ENCODE measurements around the gene INHBE. TPM values are rescaled to one million over a fixed set of nuclear protein-coding genes. Genes with fewer than 3 reads are reported as not detected.

INHBE gene
- polyA plus RNA-seq, 3 donors = not detected

GRCh38 chr12:57430112-57430930 lies 24.8 kb upstream of the INHBE start:
- Histone ChIP-seq H2AFZ (ENCODE audit: insufficient read depth, low read depth, low read length, poor library complexity, severe bottlenecking) (peak overlapping the region; percentile 90), H3K4me2 (replicated peaks; ENCODE audit: extremely low read depth, low read length, poor library complexity, severe bottlenecking) (peak overlapping the region; percentile 81), H3K4me3 (replicated peaks in 1 of 3; ENCODE audit: low read depth in 2 of 3, low read length in 3 of 3) (peak overlapping the region; percentile 60 to 82 (median 82)), H3K9ac (ENCODE audit: insufficient read depth, low read length, poor library complexity, severe bottlenecking) (peak overlapping the region; percentile 84), H3K9me3 (replicated peaks in 1 of 2; ENCODE audit: control insufficient read depth in 1 of 2, insufficient read depth in 1 of 2, low read length in 2 of 2) (no peaks in the 10 kb centered on the region), H3K4me1 (ENCODE audit: control insufficient read depth in 1 of 2, insufficient read depth in 2 of 2, low read length in 2 of 2) (peaks cover 15 to 21% of the 10 kb centered on the region in 2 donors), H3K36me3 (replicated peaks in 1 of 2; ENCODE audit: control insufficient read depth in 1 of 2, insufficient read depth in 2 of 2, low read length in 2 of 2) (peaks cover 0 to 2% of the 10 kb centered on the region in 2 donors), H4K20me1 (ENCODE audit: insufficient read depth, low read length) (peaks cover 3% of the 10 kb centered on the region), H3K27me3 (ENCODE audit: control insufficient read depth in 2 of 2, insufficient read depth in 2 of 2, low read length in 2 of 2) (no peaks in the 10 kb centered on the region), H3K79me2 (ENCODE audit: insufficient read depth, low read length) (peaks cover 43% of the 10 kb centered on the region), H3K27ac (ENCODE audit: low read depth in 1 of 2, low read length in 2 of 2) (peak overlapping the region; percentile 71 to 99)
- Mint-ChIP-seq H3K4me1 (peaks cover 26% of the 10 kb centered on the region), H3K36me3 (peaks cover 7 to 10% of the 10 kb centered on the region in 2 donors), H3K4me3 (peak overlapping the region; percentile 89 to 99), H3K27me3 (ENCODE audit: low read depth in 3 of 3) (no peaks in the 10 kb centered on the region), H3K27ac (peak overlapping the region; percentile 97 to 99 (median 99)), H3K9me3 (peaks cover 0 to 1% (median 0%) of the 10 kb centered on the region in 7 donors)
- TF ChIP-seq, protein P1, sequence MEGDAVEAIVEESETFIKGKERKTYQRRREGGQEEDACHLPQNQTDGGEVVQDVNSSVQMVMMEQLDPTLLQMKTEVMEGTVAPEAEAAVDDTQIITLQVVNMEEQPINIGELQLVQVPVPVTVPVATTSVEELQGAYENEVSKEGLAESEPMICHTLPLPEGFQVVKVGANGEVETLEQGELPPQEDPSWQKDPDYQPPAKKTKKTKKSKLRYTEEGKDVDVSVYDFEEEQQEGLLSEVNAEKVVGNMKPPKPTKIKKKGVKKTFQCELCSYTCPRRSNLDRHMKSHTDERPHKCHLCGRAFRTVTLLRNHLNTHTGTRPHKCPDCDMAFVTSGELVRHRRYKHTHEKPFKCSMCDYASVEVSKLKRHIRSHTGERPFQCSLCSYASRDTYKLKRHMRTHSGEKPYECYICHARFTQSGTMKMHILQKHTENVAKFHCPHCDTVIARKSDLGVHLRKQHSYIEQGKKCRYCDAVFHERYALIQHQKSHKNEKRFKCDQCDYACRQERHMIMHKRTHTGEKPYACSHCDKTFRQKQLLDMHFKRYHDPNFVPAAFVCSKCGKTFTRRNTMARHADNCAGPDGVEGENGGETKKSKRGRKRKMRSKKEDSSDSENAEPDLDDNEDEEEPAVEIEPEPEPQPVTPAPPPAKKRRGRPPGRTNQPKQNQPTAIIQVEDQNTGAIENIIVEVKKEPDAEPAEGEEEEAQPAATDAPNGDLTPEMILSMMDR (IDR thresholded peaks at IDR 0.05) = peak; percentile 19
- under 1% methylated on average over 56 of the region's 74 CpGs for WGBS (ENCODE audit: insufficient coverage)
- intact Hi-C loops (cut with micrococcal nuclease) = no loop called here
- DNase-seq = peak in 1 of 3 donors; percentile 30

- H3K27me3 ChIP-seq (ENCODE audit: control insufficient read depth in 2 of 2, insufficient read depth in 2 of 2, low read length in 2 of 2) = no peaks in the 10 kb centered on the region
- TF ChIP-seq, protein P1 (IDR thresholded peaks at IDR 0.05) = no peak
- 0% methylated on average over 19 of the region's 41 CpGs for WGBS (ENCODE audit: insufficient coverage)
- Mint-ChIP-seq H3K36me3 (peaks cover 3% of the 10 kb centered on the region in 2 donors), H3K4me1 (peaks cover 29% of the 10 kb centered on the region), H3K27me3 (ENCODE audit: low read depth in 3 of 3) (no peaks in the 10 kb centered on the region), H3K4me3 (peak within 1 kb of the TSS; percentile 89 to 99), H3K27ac (peak within 1 kb of the TSS; percentile 97 to 99 (median 99)), H3K9me3 (peaks cover 0 to 1% (median 0%) of the 10 kb centered on the region in 7 donors)
- peak within 1 kb of the TSS; percentile 81 for H3K4me2 ChIP-seq (replicated peaks; ENCODE audit: extremely low read depth, low read length, poor library complexity, severe bottlenecking)
- peak within 1 kb of the TSS; percentile 71 to 99 for H3K27ac ChIP-seq (ENCODE audit: low read depth in 1 of 2, low read length in 2 of 2)
- peaks cover 36% of the 10 kb centered on the region for H3K79me2 ChIP-seq (ENCODE audit: insufficient read depth, low read length)
- DNase-seq = peak; percentile 96 to 98 (median 97)
- H3K4me3 ChIP-seq (replicated peaks in 1 of 3; ENCODE audit: low read depth in 2 of 3, low read length in 3 of 3) = peak within 1 kb of the TSS; percentile 60 to 82 (median 82)
- peaks cover 15 to 21% of the 10 kb centered on the region in 2 donors for H3K4me1 ChIP-seq (ENCODE audit: control insufficient read depth in 1 of 2, insufficient read depth in 2 of 2, low read length in 2 of 2)
- H2AFZ ChIP-seq (ENCODE audit: insufficient read depth, low read depth, low read length, poor library complexity, severe bottlenecking) = peak within 1 kb of the TSS; percentile 90
- peak within 1 kb of the TSS; percentile 84 for H3K9ac ChIP-seq (ENCODE audit: insufficient read depth, low read length, poor library complexity, severe bottlenecking)
- H4K20me1 ChIP-seq (ENCODE audit: insufficient read depth, low read length) = no peaks in the 10 kb centered on the region
- H3K9me3 ChIP-seq (replicated peaks in 1 of 2; ENCODE audit: control insufficient read depth in 1 of 2, insufficient read depth in 1 of 2, low read length in 2 of 2) = no peaks in the 10 kb centered on the region
- no peaks in the 10 kb centered on the region for H3K36me3 ChIP-seq (replicated peaks in 1 of 2; ENCODE audit: control insufficient read depth in 1 of 2, insufficient read depth in 2 of 2, low read length in 2 of 2)
- intact Hi-C loops (cut with micrococcal nuclease) = no loop called here
Observed at GRCh38 chr12:57430931-57431566, 24.1 kb upstream of the INHBE start, which contains the start of gene R3HDM2. R3HDM2 (minus strand) TSS chr12:57431043; CDS start chr12:57310428, 120,615 bp downstream.
